22Rv1 (cell line): Measurements from ENCODE around the gene MDFIC.

ENCODE experiments used
- CTCF ChIP-seq: fragments of 450-650 bp; IDR thresholded peaks from 2 replicates; pipeline ENCODE4 v1.5.1; 2017; ENCODE audit warnings: mild to moderate bottlenecking
- ZFX ChIP-seq: fragments of 450-650 bp; IDR thresholded peaks from 2 replicates; pipeline ENCODE4 v1.6.1; 2017; ENCODE audit warnings: antibody characterized with exemption, borderline replicate concordance

GRCh38 chr7:114943530-114943929 is 21.6 kb downstream of the MDFIC start:
- TF ChIP-seq CTCF: no peak
- TF ChIP-seq ZFX: no peak
